GM19452 (cell line): ENCODE measurements around the gene FBXW2.
"Not testable (repeated sequence)": the region's sequence is repeated elsewhere in the genome, so short reads cannot be mapped to it uniquely, and the experiment has no call there.

Experiments
- ATAC-seq: cut with Tn5 transposase; IDR thresholded peaks from one replicate; pipeline ENCODE4 v1.9.1; 2021; ENCODE audit not compliant: unreplicated experiment

Gene FBXW2, protein sequence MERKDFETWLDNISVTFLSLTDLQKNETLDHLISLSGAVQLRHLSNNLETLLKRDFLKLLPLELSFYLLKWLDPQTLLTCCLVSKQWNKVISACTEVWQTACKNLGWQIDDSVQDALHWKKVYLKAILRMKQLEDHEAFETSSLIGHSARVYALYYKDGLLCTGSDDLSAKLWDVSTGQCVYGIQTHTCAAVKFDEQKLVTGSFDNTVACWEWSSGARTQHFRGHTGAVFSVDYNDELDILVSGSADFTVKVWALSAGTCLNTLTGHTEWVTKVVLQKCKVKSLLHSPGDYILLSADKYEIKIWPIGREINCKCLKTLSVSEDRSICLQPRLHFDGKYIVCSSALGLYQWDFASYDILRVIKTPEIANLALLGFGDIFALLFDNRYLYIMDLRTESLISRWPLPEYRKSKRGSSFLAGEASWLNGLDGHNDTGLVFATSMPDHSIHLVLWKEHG

DNA sequence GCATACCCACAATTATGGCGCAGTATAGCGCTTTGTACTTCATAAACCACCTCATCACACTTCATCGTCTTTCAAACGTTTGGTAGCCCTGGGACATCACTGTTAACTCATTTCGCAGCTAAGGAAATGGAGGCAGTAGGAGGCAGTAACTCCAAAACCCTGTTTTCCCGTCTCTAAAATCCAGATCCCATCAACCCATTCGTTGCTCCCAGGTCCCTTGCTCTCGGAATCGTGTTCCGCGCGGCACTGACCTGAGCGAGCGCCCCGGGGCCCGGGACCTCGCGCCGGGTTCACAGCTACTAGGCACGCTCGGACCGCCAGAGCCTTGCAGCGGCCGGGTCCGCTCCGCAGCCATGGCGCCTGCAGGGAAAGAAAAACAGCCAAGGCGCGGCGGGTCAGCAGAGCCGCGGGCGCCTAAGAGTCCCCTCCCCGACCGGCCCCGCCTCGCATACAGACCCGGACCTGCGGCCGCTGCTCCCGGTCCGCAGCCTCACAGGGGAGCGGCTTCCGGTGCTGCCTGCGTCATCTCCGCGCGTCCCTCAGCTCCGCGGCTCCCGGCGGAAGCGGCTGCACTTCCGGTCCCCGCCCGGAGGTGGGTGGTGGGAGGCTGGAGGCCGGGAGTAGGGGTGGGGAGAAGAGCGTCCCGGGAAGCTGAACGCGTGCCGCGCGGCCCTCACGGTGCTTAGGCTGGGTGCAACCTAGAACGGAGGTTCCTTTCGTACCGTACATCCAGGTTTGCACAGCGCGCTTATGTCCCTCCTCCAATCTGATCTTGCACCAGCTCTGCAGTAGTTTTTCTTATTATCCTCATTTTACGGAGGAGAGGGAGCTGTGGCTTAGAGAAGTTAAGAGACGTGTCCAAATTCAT is at the start of gene FBXW2:
TSS of gene FBXW2 (minus strand) at position 519 of the 868 bp plus-strand sequence. CDS start 5,158 bp downstream, outside the sequence.
- peak; percentile 96 for ATAC-seq

DNA sequence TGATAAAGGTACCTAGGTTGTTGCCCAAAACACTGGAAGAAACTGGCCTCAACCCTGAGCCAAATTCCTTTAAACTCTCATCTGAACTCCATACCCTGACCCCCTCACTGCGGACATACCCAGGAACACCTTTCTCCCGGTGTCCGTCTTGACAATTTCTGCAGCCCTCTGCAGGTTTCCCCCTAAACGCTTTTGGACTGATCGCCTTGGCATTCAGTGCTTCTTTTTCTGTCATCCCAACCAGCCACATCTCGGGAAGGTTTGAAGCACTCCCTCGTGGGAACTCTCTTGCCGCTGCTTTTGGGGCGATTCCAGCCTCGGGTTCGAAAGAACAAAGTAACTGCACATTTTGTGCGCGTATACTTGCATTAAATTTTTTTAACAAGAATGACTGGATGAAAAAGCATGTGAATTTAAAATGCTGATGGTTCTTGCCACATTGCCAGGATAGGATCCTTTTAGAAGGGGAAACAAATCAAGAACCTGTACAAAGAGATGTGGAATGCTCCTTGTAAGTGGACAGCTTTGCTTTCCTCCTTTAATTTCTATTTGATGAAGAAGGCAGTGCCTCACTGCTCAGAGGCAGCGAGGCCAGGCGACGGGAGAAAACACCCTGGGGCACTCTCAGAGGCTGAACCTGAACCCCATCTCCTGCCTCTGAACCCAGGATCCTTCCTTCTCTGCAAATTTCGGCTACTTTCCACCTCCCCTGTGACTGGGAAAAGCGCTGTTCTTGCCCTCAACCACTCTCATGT is 48.9 kb upstream of the FBXW2 start:
- no peak for ATAC-seq

DNA sequence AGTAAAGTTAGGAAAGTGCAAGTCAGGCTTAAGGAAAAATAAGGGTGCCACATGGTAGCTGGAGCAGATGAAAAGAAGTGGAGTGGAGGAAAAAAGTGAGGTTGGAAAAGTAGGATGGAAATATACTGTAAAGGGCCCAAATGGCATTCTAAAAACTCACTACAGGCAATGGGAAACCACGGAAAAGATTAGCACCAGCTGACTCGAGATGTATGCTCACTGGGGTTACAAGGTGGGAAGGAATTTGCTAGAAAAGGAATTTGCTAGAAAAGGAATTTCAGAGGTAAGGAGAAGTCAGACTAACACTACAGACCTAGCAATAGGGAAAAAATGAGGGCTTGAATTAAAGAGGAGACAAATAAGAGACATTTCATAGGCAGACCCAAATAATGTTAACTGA is 45.9 kb upstream of the FBXW2 start:
- ATAC-seq: no peak

DNA sequence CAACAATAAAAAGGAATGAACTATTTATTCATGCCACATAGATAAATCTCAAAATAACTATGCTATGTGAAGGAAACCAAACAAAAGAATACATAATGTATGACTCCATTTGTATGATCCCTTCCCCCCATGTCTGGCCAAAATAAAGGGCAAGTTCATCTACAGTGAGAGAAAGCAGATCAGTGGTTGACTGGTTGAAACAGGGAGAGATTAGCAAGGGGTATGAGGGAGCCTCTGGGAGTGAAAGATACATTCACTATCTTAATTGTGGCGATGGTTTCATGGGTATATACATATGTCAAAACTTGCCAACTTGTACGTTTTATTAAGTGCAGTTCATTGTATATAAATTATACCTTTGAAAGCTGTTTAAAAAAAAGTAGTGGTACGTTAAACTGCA is 44.7 kb upstream of the FBXW2 start:
- no peak for ATAC-seq

DNA sequence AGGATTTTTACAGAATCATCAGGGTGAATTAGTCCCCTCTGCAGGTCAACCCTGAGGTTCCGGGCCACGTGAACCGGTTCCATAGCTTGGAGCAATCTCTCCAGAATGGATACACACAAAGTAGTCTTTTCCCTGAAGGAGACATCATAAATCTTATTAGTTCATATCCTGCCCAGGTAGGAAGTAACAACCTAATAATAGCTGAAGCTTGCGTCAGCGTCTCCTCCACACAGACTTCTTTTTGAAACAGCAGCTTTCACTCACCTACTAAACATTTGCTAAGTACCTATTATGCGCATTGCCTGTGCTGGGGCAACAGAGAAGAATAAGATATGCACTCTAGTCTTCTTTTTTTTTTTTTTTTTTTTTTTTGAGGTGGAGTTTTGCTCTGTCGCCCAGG is 40.1 kb upstream of the FBXW2 start:
- ATAC-seq: no peak

DNA sequence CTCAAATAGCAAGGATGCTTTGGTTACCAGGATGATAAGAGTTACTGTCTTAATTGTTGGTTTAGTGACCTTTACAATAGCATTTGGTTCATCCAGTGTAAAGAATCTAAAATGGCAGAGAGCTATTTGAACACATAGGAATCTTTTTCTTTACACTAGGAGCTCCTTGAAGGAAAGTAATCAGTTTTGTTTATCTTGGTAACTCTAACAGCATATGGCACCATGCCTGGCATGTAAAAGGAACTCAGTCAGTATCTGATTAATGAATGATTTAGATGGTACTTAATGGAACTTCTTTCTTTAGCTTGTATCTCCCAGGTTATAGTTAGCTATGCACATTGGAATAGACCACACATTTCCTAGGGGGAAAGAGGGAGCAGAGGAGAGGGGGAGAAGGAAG is 39.6 kb upstream of the FBXW2 start:
- no peak for ATAC-seq

DNA sequence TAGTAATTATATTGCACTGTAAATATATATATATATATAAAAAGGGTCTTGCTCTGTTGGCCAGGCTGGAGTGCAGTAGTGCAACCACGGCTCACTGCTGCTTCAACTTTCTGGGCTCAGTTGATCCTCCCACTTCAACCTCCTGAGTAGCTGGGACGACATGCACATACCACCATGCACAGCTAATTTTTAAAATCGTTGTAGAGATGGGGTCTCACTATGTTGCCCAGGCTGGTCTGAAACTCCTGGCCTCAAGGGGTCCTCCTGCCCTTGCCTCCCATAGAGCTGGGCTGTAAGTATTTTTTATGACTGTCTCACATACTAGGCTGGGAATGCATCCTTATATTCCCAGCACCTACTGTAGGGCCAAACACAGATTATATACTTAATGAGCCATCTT is 37.6 kb upstream of the FBXW2 start:
- ATAC-seq: no peak

DNA sequence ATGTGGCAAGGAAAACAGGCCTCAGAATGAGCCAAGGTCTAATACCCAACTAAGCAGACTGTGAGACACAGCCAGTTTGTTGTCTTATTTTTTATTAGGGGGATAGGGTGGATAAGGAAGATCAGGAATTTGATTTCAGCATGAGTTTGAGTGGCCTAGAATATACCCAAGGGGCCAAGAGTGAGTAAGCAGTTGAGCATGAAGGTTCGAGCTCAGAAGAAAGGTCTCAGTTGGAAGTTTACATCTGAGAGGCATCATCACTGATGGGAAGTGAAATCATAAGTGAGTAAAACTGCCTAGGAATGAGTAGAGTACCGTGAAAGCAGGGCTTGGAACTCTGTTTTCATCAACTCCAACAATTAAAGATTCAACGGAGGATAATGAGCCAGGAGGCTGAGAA is 36.9 kb upstream of the FBXW2 start:
- ATAC-seq: no peak

DNA sequence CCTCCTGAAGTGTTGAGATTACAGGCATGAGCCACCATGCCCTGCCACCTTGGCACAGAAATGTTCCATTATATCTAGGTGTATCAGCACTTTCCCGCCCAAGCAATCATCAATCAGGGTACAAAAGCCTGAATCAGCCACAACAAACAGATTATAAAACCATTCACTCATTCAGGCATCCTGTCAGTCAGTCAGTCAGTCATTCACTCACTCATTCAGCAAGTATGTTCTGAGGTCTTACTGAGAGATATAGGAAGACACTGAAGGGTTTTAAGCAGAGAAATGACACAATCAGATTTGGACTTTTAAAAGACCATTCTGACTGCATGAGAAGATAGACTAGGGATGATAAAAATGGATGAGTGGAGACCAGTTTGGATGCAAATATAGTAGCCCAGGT is 36.4 kb upstream of the FBXW2 start:
- ATAC-seq: no peak

DNA sequence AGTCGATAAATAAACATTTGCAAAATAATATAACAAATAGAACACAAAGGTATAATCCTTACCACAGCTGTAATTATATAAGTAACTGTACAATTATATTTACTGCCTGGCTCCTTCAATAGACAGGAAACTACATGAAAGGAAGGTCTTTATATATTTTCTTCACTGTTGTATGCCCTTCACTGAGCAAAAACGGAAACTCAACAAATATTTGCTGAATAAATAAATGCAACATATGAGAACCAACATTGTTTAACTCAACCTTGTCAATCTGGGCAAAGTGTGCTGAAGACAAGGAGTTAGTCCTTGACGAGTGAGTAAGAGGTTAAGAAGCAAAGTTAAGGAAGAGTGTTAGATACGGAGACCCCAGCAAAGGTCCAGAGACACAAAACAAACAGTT is 26.9 kb upstream of the FBXW2 start:
- no peak for ATAC-seq

DNA sequence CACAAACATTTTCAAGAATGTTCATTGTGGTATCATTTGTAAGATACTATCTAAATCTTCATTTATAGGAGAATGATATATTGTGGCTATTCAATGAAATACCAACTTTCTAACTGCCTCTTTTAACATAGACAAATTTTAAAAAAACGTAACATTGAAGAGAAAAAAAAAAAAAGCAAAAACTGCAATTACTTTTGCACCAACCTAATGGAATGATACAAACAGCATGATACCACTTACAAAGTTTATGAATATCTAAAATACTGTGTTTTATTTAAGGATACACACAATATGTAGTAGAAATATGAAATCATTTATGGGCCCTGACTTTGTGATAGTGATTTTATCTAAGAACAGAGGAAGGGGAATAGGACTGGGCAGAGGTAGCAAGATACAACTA is 25.4 kb upstream of the FBXW2 start:
- no peak for ATAC-seq

DNA sequence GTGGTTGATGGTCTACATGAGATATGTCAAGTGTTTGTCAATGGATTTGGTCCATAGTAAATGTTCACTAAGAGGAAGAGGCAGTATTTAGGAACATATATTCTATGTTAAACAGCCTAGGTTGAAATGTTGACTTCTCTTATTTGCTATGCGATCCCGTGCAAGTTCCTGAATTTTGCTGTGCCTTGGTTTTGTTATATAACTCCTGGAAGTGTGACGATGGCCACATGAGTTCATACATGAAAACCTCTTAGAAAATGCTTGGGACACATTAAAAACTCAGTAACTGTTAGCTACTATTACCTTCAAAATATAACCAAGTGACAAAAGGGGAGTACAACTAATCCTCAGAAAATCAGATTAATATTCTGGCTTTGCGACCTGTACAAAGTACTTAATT is 21.9 kb upstream of the FBXW2 start:
- no peak for ATAC-seq

DNA sequence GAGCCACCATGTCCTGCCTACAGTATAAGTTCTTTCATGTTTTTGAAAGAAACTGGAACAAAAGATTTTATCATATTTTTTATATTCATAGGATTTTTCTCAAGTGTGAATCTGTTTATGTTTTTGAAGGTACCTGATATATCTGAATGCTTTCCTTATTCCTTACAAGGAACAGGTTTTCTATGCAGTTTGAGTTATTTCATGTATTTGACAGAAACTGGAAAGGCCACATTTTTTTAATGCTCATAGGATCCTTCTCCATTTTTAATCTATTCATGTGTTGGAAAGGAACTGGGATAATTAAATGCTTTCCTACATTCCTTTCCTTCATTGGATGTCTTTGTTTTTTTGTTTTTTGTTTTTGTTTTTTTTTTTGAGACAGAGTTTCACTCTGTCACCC is 15.7 kb upstream of the FBXW2 start:
- ATAC-seq: no peak

DNA sequence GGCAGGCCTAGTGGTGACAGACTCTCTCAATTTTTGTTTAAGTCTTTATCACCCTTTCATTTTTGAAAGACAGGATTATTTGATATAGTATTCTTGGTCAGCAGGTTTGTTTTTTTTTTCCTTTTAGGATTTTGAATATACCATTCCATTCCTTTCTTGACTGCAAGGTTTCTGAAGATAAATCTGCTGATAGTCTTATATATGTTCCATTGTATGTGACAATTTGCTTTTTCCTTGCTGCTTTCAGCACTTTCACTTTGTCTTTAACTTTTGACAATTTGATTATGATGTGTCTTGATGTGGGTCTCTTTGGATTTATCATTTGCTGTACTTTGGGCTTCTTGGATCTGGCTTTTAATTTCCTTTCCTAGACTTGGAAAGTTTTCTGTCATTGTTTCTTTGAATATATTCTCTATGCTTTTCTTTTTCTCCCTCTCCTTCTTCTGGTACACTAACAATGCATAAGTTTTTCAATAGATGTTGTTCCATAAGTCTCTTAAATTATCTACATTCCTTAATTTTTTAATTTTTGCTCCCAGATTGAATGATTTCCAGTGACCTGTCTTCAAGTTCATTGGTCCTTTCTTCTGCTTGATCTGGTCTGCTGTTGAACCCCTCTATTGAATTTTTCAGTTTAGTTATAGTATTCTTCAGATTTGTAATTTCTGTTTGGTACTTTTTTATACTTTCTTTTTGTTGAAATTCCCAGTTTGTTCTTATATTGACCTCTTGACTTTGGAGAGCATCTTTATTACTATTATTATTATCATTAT is 14.6 kb upstream of the FBXW2 start:
- no peak for ATAC-seq

DNA sequence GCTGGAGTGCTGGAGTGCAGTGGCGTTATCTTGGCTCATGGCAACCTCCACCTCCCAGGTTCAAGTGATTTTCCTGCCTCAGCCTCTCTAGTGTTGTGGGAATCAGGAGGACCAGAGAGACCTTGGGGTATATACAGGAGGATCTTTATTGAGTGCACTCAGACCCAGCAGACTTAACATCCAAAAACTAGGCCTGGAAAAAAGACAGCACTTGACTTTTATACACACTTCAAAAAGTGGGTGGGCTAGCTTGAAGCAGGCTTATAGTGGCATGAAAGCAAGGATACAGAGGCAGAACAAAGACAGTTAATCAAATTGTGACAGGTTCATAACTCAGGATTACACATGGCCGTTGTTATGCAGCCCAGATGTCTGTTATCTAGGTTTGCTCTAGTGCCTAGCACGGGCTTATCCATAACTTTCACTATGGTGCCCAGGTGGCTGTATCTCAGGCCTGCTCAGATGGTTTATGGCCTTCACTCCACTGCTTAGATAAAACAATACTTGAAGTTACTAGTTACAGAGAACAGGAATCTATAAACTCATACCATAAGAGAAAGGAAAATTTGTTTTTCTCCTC is 11.7 kb upstream of the FBXW2 start:
- not testable (repeated sequence) for ATAC-seq

DNA sequence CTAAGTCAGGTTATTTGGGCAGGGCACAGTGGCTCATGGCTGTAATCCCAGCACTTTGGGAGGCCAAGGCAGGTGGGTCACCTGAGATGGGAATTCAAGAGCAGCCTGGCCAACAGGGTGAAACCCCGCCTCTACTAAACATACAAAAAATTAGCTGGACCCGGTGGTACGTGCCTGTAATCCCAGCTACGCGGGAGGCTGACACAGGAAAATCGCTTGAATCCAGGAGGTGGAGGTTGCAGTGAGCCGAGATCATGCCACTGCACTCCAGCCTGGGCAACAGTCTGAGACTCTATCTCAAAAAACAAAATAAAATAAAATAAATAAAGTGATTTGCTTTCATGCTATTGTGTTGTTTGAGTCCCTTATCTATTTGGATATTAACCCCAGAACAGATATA is 8.2 kb upstream of the FBXW2 start:
- no peak for ATAC-seq

DNA sequence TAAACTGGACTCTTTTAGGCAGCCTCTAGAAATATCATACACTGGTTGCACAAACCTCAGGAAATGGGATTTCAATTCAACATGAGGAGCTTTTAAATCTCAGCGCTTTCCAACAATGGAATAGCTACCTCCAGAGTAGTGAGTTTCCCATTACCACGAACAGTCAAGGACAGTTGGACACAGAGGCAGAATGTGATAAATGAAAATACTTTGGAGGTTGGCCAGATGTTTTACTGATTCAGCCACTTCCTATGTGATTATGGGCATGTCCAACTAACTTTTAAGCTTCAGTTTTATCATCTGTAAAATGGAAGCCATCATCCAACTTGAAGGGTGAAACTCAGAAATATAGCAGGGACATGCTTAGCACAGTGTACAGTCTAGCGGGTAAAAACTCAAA is 2.1 kb downstream of the FBXW2 start:
- no peak for ATAC-seq

DNA sequence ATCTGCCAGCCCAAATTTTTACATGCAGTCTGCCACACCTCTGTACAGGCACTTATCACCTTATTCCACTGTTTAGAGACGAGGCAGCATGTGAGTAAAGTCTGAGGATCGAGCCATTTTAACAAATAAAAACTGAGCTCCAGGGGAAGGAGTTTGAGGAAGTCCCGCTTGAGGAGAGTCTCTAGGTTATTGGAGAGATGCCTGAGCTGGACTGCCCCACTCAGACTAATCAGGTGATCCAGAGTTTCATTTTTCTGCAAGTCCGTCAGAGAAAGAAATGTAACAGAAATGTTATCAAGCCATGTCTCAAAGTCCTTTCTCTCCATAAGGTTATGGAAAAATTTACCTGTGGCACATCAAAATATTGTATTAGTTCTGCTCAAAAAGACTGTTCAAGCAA is 5.3 kb downstream of the FBXW2 start:
- no peak for ATAC-seq

DNA sequence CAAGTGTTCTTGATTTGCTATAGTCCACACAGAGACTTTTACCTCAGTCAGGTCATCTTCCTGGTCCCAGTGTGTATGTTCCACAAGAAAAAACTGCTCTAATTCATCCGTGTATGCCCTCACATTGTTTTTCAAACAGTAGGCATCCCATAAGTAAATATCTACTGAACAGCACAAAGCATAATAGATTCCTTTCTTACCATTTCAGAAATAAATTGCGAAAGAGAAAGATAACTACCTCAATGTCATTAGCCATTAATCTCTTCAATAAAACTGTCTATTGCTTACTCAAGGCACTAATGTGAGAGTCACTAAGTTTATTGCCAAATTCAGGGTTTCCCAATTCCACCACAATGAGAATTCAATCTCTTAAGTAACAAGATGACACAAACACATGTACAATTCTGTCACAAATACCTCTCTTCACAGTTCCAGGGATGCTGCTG is 9.6 kb downstream of the FBXW2 start:
- ATAC-seq: no peak

DNA sequence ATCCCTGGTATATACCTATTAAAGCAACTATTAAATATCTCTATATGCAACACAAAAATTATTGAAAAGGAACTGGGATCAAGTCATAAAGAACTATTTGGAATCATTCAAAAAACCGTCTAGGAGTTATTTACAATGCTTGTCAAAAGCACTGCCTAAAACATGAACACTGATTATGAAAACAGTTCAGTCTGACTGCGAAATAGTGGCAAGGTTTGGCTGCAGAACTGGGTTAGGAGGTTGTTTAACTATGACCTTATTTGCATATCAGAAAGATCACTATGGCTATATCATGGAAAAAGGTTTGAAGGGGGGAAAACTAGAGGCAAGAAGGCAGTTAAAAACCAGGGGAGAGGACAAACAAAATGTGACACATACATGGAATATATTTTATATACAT is 12.0 kb downstream of the FBXW2 start:
- no peak for ATAC-seq
